Common myeloid progenitor, CD34-positive (primary cell): Measurements from ENCODE around the gene ACAP2.
"Not testable (repeated sequence)": the region's sequence is repeated elsewhere in the genome, so short reads cannot be mapped to it uniquely, and the experiment has no call there.

ENCODE experiments used
- CTCF ChIA-PET: fragments of 350-600 bp; sonication (Branson Sonifier 250); formaldehyde crosslinking; loops from one replicate; lab custom pipeline; 2021; ENCODE audit warnings: antibody characterized with exemption; lab: Charles Lee
- POLR2A ChIA-PET: fragments of 350-600 bp; sonication (Branson Sonifier 250); formaldehyde crosslinking; loops from one replicate; lab custom pipeline; 2021; ENCODE audit warnings: antibody characterized with exemption; lab: Charles Lee
- DNase-seq, 3 donors: peaks; one replicate each; pipeline versions ENCODE4 v3.0.0 to v3.0.0-alpha.2; 2013
- H3K27ac ChIP-seq, 2 experiments: 1 replicate in 1 of 2; 2 replicates in 1 of 2; pipeline ENCODE4 v1.7.0; 2013; ENCODE audit warnings: inconsistent platforms in 2 of 2, low read length in 2 of 2, mild to moderate bottlenecking in 2 of 2, low read depth in 1 of 2, moderate library complexity in 1 of 2; ENCODE audit not compliant: severe bottlenecking in 2 of 2, insufficient read depth in 1 of 2, poor library complexity in 1 of 2
- H3K27me3 ChIP-seq, 5 experiments: replicated peaks in 2 of 5; 1 replicate in 3 of 5; 2 replicates in 2 of 5; pipeline versions ENCODE4 v1.6.1 to v1.7.0; 2013; ENCODE audit warnings: low read length in 4 of 5, mild to moderate bottlenecking in 2 of 5, moderate library complexity in 2 of 5, inconsistent platforms in 1 of 5; ENCODE audit not compliant: insufficient read depth in 5 of 5, control insufficient read depth in 4 of 5
- H3K36me3 ChIP-seq, 4 experiments: 1 replicate in 2 of 4; 2 replicates in 2 of 4; pipeline versions ENCODE4 v1.6.1 to v1.7.0; 2013; ENCODE audit warnings: low read length in 3 of 4, control low read depth in 1 of 4, mild to moderate bottlenecking in 1 of 4; ENCODE audit not compliant: control insufficient read depth in 4 of 4, insufficient read depth in 4 of 4
- H3K4me1 ChIP-seq, 4 experiments: 1 replicate in 3 of 4; 2 replicates in 1 of 4; pipeline versions ENCODE4 v1.6.1 to v1.7.1; 2013; ENCODE audit warnings: low read length in 3 of 4, mild to moderate bottlenecking in 3 of 4, control low read depth in 1 of 4, inconsistent platforms in 1 of 4, moderate library complexity in 1 of 4; ENCODE audit not compliant: control insufficient read depth in 4 of 4, insufficient read depth in 4 of 4; ENCODE audit errors: control extremely low read depth in 1 of 4
- H3K4me3 ChIP-seq, 7 experiments: 1 replicate in 4 of 7; 2 replicates in 3 of 7; pipeline versions ENCODE4 v1.5.1 to v1.7.0; 2013; ENCODE audit warnings: mild to moderate bottlenecking in 7 of 7, low read length in 6 of 7, moderate library complexity in 6 of 7, inconsistent platforms in 2 of 7, low read depth in 2 of 7, control low read depth in 1 of 7; ENCODE audit not compliant: insufficient read depth in 4 of 7, control insufficient read depth in 1 of 7; ENCODE audit errors: extremely low read depth in 1 of 7
- H3K9me3 ChIP-seq, 5 experiments: 1 replicate in 4 of 5; 2 replicates in 1 of 5; pipeline versions ENCODE4 v1.6.1 to v1.7.1; 2013; ENCODE audit warnings: low read length in 4 of 5, mild to moderate bottlenecking in 2 of 5, inconsistent platforms in 1 of 5, low read depth in 1 of 5, moderate library complexity in 1 of 5; ENCODE audit not compliant: control insufficient read depth in 4 of 5, insufficient read depth in 2 of 5; ENCODE audit errors: control extremely low read depth in 1 of 5
- WGBS: methylation state at CpG from one replicate; pipeline ENCODE4 v1.1.5; 2013; ENCODE audit not compliant: insufficient coverage; 5-methylcytosine and 5-hydroxymethylcytosine counted together

ACAP2 gene

GRCh38 chr3:195236801-195237570 is 205.8 kb downstream of the ACAP2 start:
- peaks cover 0 to 13% (median 3%) of the 10 kb centered on the region in 4 experiments for H3K4me1 ChIP-seq
- no peak overlapping the region for H3K4me3 ChIP-seq
- no peaks in the 10 kb centered on the region for H3K27me3 ChIP-seq
- ChIA-PET CTCF (interaction anchor here (1.1 to 1.5 kb wide), 4 partner anchors 10 to 15 kb away, joined by 3 to 5 read pairs (median 4); no protein-coding TSS in a partner anchor), POLR2A (no interaction called here)
- H3K9me3 ChIP-seq = peaks cover 0 to 17% (median 8%) of the 10 kb centered on the region in 5 experiments
- no peak overlapping the region for H3K27ac ChIP-seq
- no peak for DNase-seq
- 93% methylated on average over 5 of the region's 10 CpGs for WGBS
- H3K36me3 ChIP-seq = peaks cover 0 to 18% (median 7%) of the 10 kb centered on the region in 4 experiments

GRCh38 chr3:195236076-195236798 is 206.6 kb downstream of the ACAP2 start:
- Histone ChIP-seq H3K4me3 (no peak overlapping the region), H3K27ac (no peak overlapping the region), H3K9me3 (peaks cover 0 to 17% (median 8%) of the 10 kb centered on the region in 5 experiments), H3K4me1 (peaks cover 0 to 13% (median 3%) of the 10 kb centered on the region in 4 experiments), H3K36me3 (peaks cover 0 to 15% (median 7%) of the 10 kb centered on the region in 4 experiments), H3K27me3 (no peaks in the 10 kb centered on the region)
- ChIA-PET CTCF (interaction anchor here (1.1 to 1.5 kb wide), 4 partner anchors 9 to 14 kb away, joined by 3 to 5 read pairs (median 4); no protein-coding TSS in a partner anchor), POLR2A (interaction anchor here (0.6 kb wide), 1 partner anchor 911 kb away, joined by 3 read pairs; no protein-coding TSS in a partner anchor)
- WGBS = 98% methylated on average over 4 of the region's 5 CpGs
- DNase-seq = no peak

- CTCF ChIA-PET = interaction anchor here (0.8 kb wide), 1 partner anchor 19 kb away, joined by 3 read pairs; no protein-coding TSS in a partner anchor
- WGBS = no CpG with 5 or more reads among the region's 1 CpG
Measured at GRCh38 chr3:195230244-195230643, 212.6 kb downstream of the ACAP2 start.

GRCh38 chr3:195228886-195229285 is 213.9 kb downstream of the ACAP2 start:
- POLR2A ChIA-PET, H3K9me3 ChIP-seq, DNase-seq, H3K4me3 ChIP-seq, H3K27ac ChIP-seq, H3K27me3 ChIP-seq: not testable (repeated sequence)
- CTCF ChIA-PET = interaction anchor here (3.1 kb wide), 1 partner anchor 19 kb away, joined by 10 read pairs; no protein-coding TSS in a partner anchor
- peaks cover 3 to 29% (median 22%) of the 10 kb centered on the region in 4 experiments for H3K4me1 ChIP-seq
- H3K36me3 ChIP-seq = peaks cover 0 to 25% (median 8%) of the 10 kb centered on the region in 4 experiments
- 100% methylated on average over 1 of the region's 5 CpGs for WGBS

More at GRCh38 chr3:195230244-195230643, 212.6 kb downstream of the ACAP2 start:
- no peak overlapping the region for H3K4me3 ChIP-seq
- H3K27me3 ChIP-seq = no peaks in the 10 kb centered on the region
- peaks cover 0 to 13% (median 8%) of the 10 kb centered on the region in 4 experiments for H3K36me3 ChIP-seq
- H3K27ac ChIP-seq = no peak overlapping the region
- peaks cover 3 to 21% (median 15%) of the 10 kb centered on the region in 4 experiments for H3K4me1 ChIP-seq
- DNase-seq = no peak
- POLR2A ChIA-PET = no interaction called here
- H3K9me3 ChIP-seq = no peaks in the 10 kb centered on the region

- no peak overlapping the region for H3K27ac ChIP-seq
- H3K9me3 ChIP-seq = no peaks in the 10 kb centered on the region
- H3K4me1 ChIP-seq = peaks cover 3 to 36% (median 28%) of the 10 kb centered on the region in 4 experiments
- no peak for DNase-seq
- no peak overlapping the region for H3K4me3 ChIP-seq
- WGBS = 99% methylated on average over 6 of the region's 6 CpGs
- peaks cover 0 to 25% (median 8%) of the 10 kb centered on the region in 4 experiments for H3K36me3 ChIP-seq
- CTCF ChIA-PET = interaction anchor here (1.0 to 3.1 kb wide), 12 partner anchors 8 to 225 kb away, joined by 3 to 10 read pairs (median 3); no protein-coding TSS in a partner anchor
- H3K27me3 ChIP-seq = no peaks in the 10 kb centered on the region
- POLR2A ChIA-PET = no interaction called here
Measured at GRCh38 chr3:195227871-195228270, 214.9 kb downstream of the ACAP2 start.

- Histone ChIP-seq H3K4me3 (no peak overlapping the region), H3K9me3 (no peaks in the 10 kb centered on the region), H3K27me3 (no peaks in the 10 kb centered on the region), H3K27ac (no peak overlapping the region), H3K36me3 (peaks cover 0 to 25% (median 8%) of the 10 kb centered on the region in 4 experiments), H3K4me1 (peaks cover 3 to 38% (median 30%) of the 10 kb centered on the region in 4 experiments)
- ChIA-PET POLR2A (interaction anchor here (0.6 to 1.0 kb wide), 3 partner anchors 30 to 1329 kb away, joined by 3 to 4 read pairs (median 3); no protein-coding TSS in a partner anchor), CTCF (interaction anchor here (1.0 to 3.1 kb wide), 22 partner anchors 9 to 224 kb away, joined by 3 to 10 read pairs (median 4); no protein-coding TSS in a partner anchor)
- DNase-seq = peak in 2 of 3 donors; percentile 51 to 53
- 55% methylated on average over 8 of the region's 9 CpGs for WGBS
Measured at GRCh38 chr3:195226900-195227447, 215.8 kb downstream of the ACAP2 start.
